RPMI7951 (cell line): ENCODE results near the gene PBX2. TPM values are rescaled to one million over a fixed set of nuclear protein-coding genes. Genes with fewer than 3 reads are reported as not detected.
"Not testable (repeated sequence)": the region's sequence is repeated elsewhere in the genome, so short reads cannot be mapped to it uniquely, and the experiment has no call there.

Experiments used
- DNase-seq: peaks from one replicate; pipeline ENCODE4 v3.0.0-alpha.2; 2012; ENCODE audit warnings: low read depth
- total RNA-seq: library from RNA; depleted of rRNA; stranded (reverse); fragments of >200 nt; shearing (Covaris generic); gene quantifications from 2 replicates; pipeline ENCODE4 v1.2.3, GENCODE V29; 2014

The PBX2 gene
- total RNA-seq, 1 experiment from 2014 or later = 15.7 TPM

- no peak for DNase-seq
These were observed 12.2 kb upstream of the PBX2 start for GRCh38 chr6:32202186-32202585.

- DNase-seq = no peak
These were observed 10.9 kb upstream of the PBX2 start for GRCh38 chr6:32200711-32201475.

GRCh38 chr6:32198866-32199265 is 8.9 kb upstream of the PBX2 start:
- DNase-seq = no peak

DNA sequence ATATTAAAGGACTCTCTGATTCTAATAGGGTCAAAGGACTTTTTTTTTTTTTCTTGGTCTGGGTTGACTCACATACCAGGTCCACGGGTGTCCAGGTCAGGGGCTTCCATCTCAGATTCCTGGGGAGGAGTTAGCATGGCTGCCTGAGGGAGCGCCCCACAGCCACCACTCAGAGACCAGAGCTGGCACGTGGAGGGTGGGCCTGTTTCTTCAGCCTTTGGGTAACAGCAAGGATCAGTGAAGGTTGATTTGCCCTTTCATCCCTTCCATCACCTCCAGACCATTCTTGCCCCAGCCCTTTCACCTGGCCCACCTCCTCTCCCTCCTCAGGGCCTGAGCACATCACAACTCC is 8.3 kb upstream of the PBX2 start:
- DNase-seq = no peak

DNA sequence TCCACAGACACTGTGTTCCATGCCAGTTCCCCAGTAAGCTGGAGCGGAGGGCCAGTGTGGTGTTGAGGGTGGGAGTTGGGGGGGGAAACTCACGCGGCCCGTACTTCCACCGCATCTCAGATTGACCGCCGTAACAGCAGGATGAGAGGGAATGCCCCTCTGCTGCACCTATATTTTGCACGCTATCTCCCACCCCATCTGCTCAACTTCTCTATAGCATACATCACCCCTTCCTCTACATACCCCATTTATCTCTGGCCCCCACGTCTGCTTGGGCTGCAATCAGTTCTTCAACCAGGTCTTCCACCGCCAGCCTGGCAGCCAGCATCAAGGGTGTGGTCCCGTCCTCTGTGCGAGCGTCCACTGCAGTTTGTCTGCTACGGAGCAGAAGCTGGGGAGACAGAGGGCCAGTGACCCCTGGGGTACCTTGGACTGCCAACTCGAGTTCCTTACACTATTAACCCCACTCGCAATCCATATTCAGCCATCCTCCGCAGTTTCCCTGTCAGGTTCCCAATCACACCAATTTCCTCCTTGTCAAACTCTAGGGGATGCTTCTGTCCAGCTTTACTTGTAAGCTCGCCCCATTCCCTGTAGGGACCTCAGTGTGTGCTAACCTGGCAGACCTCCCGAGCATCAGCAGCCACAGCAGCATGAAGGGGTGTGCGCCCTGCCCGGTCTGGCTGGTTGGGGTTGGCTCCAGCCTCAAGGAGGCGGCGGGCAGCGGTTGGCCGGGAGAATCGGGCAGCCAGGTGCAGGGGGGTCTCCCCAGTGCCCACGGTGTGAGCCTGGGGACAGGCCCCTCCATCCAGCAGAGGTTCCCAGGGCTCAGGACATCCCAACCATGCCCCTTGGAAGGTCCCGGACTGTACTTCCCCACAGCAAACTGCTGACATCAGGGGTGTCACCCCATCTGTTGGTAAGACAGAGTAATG is 6.9 kb upstream of the PBX2 start:
- DNase-seq = peak; percentile 57

DNA sequence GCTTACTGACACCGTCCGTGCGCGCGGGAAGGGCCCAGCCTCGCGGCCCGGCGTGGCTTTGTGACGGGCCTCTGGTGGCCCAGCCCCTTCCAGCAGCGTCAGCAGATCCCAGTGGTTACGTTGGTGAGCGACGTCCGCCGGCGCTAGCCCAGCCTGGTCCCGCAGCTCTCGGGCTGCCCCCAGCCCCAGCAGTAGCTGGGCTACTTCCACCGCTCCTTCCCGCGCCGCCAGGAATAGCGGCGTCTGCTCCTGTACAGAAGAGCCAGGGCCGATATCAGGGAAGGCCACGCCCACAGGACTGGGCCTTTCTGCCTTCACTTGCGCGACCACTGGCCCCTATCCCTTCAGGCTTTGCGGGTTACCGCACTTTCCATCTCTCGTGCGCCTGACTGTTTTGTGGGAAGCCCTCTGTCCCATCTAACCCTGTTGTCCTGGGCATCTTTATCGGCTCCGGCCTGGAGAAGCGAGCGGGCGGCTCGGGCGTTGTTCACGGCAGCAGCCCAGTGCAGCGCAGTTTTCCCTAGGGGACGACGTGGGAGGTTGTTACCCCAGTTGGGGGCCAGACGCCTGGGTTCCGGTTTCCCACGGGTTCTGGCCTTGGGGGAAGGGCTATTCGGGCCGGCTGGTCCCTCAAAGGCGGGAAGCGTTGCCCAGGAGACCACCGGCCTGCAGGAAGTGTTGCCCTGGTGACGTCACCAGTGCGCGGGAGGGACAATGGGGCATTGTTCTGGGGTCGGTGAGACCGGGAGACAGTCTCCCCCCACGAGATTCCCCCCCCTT is 6.1 kb upstream of the PBX2 start:
- DNase-seq = peak; percentile 89

- DNase-seq = peak; percentile 100
These were observed 5.6 kb upstream of the PBX2 start for GRCh38 chr6:32195652-32195901.

- peak; percentile 58 for DNase-seq
These were observed 5.0 kb upstream of the PBX2 start for GRCh38 chr6:32194825-32195651.

GRCh38 chr6:32194388-32194787 is 4.4 kb upstream of the PBX2 start:
- no peak for DNase-seq

- not testable (repeated sequence) for DNase-seq
These were observed 3.1 kb upstream of the PBX2 start for GRCh38 chr6:32193096-32193495.

DNA sequence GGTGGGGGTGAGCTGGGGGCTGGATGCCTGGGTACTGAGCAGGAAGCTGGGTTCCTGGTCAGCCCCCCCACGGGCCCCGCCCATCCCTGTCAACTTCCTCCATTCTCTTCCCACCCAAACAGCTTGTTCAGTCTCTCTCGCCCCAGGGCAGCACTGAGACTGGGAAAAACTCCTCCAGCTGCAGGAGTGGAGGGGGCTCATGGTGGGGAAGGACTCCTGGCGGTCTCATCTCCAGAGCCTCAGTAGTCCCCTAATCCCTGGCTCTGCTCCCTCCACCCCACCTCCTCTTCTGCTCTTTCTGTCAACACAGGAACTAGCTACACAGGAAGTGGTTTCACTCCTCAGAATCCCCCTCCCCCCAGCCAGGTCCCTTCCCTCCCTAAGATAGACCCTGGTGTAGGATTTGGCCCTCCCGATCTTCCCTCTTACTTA is 2.6 kb upstream of the PBX2 start, which contains the start of gene GPSM3:
Gene GPSM3, minus strand, starts transcription at position 36 of the 432 bp plus-strand sequence. CDS start 130 bp downstream, outside the sequence.
- peak; percentile 46 for DNase-seq

- DNase-seq = no peak
These were observed 1.9 kb upstream of the PBX2 start for GRCh38 chr6:32191696-32192607.

- no peak for DNase-seq
These were observed 1.1 kb upstream of the PBX2 start for GRCh38 chr6:32190911-32191677.

GRCh38 chr6:32189742-32190053 is 304 bp downstream of the PBX2 start:
- DNase-seq = no peak

DNA sequence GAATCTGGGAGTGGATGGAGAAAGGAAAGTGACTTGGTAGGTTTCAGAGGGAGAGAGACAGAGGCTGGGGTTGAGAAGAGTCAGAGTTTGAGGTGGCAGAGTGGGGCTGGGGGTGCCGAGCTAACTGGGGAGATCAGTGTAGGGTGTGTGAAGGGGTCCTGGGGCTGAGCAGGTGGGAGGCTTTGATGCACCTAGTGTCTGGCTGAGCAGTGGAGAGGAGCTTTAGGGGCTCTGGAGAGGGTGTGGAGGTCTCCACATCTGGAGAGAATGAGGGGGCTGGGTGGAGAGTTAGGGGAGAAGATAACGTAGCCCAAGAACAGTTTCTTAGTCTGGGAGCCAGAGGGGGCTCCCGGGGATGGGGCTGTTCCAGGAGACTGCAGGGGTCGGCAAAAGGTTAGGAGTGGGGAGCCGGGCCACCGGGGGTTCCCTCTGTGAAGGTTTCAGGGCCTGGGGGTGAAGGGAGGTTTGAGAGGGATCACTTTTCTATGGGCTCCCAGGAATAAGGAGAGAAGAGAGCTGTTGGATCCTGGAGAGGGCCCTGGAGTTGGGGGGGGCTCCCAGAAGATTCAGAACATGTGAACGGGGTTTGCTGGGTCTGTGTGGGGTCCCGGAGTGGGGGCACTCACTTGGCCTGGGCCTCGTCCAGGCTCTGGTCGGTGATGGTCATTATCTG is 797 bp downstream of the PBX2 start:
- no peak for DNase-seq

DNA sequence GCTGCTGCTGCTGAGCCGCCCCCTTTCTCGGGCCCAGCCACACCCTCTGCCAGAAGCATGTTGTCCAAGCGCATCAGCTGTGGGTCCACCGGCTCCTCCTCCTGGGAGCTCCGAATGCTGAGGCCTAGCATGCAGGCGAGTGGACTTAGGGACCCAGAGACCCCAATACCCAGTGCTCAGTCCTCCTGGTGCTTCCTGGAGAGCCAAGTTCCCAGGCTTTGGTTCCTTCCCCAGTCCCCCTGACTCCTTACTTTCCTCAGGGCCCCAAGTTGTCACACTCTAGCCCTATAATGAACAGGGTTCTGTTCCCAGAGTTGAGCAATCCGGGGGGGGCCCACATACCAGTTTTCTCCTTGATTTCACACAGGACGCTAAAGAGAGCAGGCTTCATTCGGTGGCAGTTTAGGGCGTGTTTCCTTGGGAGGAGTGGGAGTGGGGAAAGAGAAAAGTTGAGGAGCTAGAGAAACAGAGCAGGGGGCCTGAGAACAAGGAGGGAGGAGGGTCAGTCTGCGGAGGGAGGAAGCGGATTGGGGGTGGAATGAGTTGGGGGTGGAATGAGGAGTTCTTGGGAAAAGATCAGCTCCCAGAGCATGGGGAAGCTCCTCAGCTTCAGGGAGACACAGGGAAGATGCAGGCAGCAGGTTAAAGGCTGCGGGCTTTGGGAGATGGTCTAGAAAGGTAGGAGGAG is 1.5 kb downstream of the PBX2 start:
- DNase-seq = no peak

DNA sequence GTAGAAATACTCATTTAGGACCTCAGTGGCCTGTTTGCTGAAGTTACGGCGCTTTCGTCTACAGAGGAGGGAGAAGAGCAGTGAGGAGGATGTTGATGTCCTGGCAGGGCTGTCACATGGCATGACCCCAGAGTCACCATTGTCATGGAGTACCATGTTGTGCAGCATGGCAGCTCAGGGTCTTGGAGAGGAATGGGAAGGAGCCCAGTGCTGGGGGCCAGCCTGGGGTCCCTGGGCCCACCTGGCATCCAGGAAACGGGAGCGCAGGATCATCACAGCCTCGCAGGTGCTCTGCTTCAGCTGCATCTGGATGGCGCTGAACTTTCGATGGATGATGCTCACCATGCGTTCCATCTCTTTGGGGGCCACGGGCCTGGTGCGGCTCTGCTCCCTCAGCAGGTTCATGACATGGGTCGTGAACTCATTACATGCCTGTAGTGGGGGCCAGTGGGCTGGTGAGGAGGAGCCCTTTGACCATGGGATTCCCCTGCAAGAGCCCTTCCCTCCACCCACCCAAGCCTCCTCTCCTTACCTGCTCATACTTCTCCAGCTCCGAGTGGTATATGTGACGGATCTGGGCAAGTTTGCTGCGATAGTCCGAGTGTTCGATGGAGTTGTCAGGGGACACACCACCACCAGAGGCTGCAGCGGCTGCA is 2.1 kb downstream of the PBX2 start:
- not testable (repeated sequence) for DNase-seq
